ENCODE results near the gene NAA60. TPM values are rescaled to one million over a fixed set of nuclear protein-coding genes. Genes with fewer than 3 reads are reported as not detected.

Gene NAA60
- total and polyA plus RNA-seq, 2 of the 13 experiments (the other 11 are each of a cell fraction or from before 2014, with no cell fraction given): 14.7 to 32.0 TPM

DNA sequence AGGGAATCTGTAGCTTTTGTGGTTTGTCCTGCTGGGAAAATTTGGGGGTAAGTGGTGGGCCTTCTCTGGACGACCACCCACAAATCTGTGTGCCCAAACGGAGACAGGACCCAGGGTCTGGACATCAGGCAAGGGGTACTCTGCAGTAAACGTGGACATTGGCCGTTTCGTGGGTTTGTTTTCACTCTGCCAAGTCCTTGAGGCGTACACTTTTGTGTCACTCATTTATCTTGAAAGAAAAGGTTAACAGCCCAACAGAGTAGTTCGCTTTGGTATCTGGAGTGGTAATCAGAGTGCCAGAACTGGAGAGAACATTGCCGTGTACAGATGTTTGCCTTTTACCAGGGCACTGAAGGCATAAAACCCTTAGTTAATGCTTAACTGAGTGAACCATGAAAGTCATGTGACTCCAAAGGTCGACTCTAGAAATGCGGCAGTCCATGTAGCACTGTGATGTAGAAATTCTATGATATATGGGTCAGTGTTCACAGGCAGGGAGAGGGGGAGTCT lies 15.4 kb downstream of the NAA60 start (continued):
- TF ChIP-seq, protein P1, sequence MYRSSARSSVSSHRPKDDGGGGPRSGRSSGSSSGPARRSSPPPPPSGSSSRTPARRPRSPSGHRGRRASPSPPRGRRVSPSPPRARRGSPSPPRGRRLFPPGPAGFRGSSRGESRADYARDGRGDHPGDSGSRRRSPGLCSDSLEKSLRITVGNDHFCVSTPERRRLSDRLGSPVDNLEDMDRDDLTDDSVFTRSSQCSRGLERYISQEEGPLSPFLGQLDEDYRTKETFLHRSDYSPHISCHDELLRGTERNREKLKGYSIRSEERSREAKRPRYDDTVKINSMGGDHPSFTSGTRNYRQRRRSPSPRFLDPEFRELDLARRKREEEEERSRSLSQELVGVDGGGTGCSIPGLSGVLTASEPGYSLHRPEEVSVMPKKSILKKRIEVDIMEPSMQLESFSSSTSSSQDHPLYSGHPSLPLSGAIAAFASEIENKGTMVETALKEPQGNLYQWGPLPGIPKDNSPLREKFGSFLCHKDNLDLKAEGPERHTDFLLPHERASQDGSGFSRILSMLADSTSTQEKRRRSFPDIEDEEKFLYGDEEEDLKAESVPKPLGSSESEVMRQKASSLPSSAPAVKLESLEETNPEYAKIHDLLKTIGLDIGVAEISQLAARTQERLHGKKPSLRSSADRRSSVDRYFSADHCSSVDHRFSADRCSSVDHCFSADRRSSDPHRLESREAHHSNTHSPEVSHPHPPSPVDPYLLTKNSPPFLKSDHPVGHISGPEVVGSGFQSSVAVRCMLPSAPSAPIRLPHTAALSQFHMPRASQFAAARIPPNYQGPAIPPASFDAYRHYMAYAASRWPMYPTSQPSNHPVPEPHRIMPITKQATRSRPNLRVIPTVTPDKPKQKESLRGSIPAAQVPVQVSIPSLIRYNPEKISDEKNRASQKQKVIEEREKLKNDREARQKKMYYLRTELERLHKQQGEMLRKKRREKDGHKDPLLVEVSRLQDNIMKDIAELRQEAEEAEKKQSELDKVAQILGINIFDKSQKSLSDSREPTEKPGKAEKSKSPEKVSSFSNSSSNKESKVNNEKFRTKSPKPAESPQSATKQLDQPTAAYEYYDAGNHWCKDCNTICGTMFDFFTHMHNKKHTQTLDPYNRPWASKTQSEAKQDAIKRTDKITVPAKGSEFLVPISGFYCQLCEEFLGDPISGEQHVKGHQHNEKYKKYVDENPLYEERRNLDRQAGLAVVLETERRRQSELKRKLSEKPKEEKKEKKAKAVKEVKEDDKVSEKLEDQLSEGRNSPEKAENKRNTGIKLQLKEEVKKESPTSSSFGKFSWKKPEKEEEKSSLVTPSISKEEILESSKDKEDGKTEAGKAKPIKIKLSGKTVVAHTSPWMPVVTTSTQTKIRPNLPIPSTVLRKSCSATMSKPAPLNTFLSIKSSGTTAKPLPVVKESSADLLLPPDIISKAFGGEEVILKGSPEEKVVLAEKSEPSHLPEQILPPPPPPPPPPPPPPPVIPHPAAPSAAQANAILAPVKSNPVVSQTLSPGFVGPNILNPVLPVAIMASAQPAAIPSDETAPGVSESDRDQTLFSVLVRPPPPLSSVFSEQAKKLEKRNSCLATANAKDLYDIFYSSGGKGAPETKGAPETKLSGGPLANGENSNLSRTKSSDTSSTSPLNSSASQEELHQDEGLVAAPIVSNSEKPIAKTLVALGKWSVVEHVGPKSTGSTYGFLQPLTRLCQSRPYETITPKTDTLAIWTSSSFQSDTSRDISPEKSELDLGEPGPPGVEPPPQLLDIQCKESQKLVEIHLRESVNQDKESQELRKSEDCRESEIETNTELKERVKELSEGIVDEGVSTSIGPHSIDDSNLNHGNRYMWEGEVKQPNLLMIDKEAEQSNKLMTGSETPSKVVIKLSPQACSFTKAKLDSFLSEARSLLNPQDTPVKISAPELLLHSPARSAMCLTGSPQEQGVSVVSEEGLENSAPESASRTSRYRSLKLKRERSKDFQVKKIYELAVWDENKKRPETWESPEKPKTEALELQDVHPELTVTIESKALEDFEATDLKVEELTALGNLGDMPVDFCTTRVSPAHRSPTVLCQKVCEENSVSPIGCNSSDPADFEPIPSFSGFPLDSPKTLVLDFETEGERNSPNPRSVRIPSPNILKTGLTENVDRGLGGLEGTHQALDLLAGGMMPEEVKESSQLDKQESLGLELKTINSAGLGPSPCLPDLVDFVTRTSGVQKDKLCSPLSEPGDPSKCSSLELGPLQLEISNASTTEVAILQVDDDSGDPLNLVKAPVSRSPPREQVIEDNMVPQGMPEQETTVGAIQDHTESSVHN (CRISPR knock-in tag; IDR thresholded peaks at IDR 0.05): no peak
- TF ChIP-seq, protein P2, sequence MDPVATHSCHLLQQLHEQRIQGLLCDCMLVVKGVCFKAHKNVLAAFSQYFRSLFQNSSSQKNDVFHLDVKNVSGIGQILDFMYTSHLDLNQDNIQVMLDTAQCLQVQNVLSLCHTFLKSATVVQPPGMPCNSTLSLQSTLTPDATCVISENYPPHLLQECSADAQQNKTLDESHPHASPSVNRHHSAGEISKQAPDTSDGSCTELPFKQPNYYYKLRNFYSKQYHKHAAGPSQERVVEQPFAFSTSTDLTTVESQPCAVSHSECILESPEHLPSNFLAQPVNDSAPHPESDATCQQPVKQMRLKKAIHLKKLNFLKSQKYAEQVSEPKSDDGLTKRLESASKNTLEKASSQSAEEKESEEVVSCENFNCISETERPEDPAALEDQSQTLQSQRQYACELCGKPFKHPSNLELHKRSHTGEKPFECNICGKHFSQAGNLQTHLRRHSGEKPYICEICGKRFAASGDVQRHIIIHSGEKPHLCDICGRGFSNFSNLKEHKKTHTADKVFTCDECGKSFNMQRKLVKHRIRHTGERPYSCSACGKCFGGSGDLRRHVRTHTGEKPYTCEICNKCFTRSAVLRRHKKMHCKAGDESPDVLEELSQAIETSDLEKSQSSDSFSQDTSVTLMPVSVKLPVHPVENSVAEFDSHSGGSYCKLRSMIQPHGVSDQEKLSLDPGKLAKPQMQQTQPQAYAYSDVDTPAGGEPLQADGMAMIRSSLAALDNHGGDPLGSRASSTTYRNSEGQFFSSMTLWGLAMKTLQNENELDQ (CRISPR knock-in tag; IDR thresholded peaks at IDR 0.05; ENCODE audit: borderline replicate concordance): no peak
- TF ChIP-seq, protein P3, sequence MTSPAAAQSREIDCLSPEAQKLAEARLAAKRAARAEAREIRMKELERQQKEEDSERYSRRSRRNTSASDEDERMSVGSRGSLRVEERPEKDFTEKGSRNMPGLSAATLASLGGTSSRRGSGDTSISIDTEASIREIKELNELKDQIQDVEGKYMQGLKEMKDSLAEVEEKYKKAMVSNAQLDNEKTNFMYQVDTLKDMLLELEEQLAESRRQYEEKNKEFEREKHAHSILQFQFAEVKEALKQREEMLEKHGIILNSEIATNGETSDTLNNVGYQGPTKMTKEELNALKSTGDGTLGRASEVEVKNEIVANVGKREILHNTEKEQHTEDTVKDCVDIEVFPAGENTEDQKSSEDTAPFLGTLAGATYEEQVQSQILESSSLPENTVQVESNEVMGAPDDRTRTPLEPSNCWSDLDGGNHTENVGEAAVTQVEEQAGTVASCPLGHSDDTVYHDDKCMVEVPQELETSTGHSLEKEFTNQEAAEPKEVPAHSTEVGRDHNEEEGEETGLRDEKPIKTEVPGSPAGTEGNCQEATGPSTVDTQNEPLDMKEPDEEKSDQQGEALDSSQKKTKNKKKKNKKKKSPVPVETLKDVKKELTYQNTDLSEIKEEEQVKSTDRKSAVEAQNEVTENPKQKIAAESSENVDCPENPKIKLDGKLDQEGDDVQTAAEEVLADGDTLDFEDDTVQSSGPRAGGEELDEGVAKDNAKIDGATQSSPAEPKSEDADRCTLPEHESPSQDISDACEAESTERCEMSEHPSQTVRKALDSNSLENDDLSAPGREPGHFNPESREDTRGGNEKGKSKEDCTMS (CRISPR knock-in tag; conservative IDR thresholded peaks at IDR 0.05): no peak
- TF ChIP-seq, protein P4, sequence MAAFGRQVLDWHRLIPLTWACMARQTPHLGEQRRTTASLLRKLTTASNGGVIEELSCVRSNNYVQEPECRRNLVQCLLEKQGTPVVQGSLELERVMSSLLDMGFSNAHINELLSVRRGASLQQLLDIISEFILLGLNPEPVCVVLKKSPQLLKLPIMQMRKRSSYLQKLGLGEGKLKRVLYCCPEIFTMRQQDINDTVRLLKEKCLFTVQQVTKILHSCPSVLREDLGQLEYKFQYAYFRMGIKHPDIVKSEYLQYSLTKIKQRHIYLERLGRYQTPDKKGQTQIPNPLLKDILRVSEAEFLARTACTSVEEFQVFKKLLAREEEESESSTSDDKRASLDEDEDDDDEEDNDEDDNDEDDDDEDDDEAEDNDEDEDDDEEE (CRISPR knock-in tag; IDR thresholded peaks at IDR 0.05): no peak
- 0 out of 2 replicates have a peak, but pooled peaks have one; percentile 8 for TF ChIP-seq ZNF652 (CRISPR knock-in tag; IDR thresholded peaks at IDR 0.05; ENCODE audit: borderline replicate concordance, low read depth)
- no peak for TF ChIP-seq ZNF510 (CRISPR knock-in tag; IDR thresholded peaks at IDR 0.05; ENCODE audit: low read depth)
- TF ChIP-seq LCORL (IDR thresholded peaks at IDR 0.05): no peak
- peak; percentile 39 for TF ChIP-seq LCORL (CRISPR knock-in tag; IDR thresholded peaks at IDR 0.05)
- no peak for TF ChIP-seq ZC3H4 (CRISPR knock-in tag; IDR thresholded peaks at IDR 0.05; ENCODE audit: borderline replicate concordance)
- TF ChIP-seq ELF4 (CRISPR knock-in tag; IDR thresholded peaks at IDR 0.05; ENCODE audit: borderline replicate concordance): peak; percentile 58; the same call in 1 of the 2 replicates
- TF ChIP-seq, protein P5, sequence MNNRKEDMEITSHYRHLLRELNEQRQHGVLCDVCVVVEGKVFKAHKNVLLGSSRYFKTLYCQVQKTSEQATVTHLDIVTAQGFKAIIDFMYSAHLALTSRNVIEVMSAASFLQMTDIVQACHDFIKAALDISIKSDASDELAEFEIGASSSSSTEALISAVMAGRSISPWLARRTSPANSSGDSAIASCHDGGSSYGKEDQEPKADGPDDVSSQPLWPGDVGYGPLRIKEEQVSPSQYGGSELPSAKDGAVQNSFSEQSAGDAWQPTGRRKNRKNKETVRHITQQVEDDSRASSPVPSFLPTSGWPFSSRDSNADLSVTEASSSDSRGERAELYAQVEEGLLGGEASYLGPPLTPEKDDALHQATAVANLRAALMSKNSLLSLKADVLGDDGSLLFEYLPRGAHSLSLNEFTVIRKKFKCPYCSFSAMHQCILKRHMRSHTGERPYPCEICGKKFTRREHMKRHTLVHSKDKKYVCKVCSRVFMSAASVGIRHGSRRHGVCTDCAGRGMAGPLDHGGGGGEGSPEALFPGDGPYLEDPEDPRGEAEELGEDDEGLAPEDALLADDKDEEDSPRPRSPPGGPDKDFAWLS (CRISPR knock-in tag; IDR thresholded peaks at IDR 0.05; ENCODE audit: borderline replicate concordance): no peak
- TF ChIP-seq HNRNPK (IDR thresholded peaks at IDR 0.05; ENCODE audit: low read depth, low read length, poor library complexity, severe bottlenecking): no peak
- no peak for TF ChIP-seq TMF1 (CRISPR knock-in tag; IDR thresholded peaks at IDR 0.05; ENCODE audit: low read depth)
